SK-N-SH treated with all-trans-retinoic acid at 6 μM for 48 hours (cell line): ENCODE measurements around the gene SLC22A4.

Experiments
- ARNTL ChIP-seq: fragments of 450-650 bp; formaldehyde crosslinking; IDR thresholded peaks from 2 replicates; pipeline ENCODE4 v1.5.0; 2020; ENCODE audit warnings: low read depth, mild to moderate bottlenecking, moderate library complexity, borderline replicate concordance
- BACH2 ChIP-seq: fragments of 250-450 bp; sonication (Bioruptor Pico); IDR thresholded peaks from 2 replicates; pipeline ENCODE4 v1.9.0; 2021; ENCODE audit warnings: mild to moderate bottlenecking, borderline replicate concordance
- CREB5 ChIP-seq: fragments of 250-450 bp; sonication (Bioruptor Pico); IDR thresholded peaks from 2 replicates; pipeline ENCODE4 v1.5.1; 2020; ENCODE audit warnings: low read depth, mild to moderate bottlenecking, moderate library complexity
- ESRRG ChIP-seq: fragments of 250-450 bp; sonication (Bioruptor Pico); IDR thresholded peaks from 2 replicates; pipeline ENCODE4 v1.6.1; 2021; ENCODE audit warnings: mild to moderate bottlenecking
- ISL1 ChIP-seq: fragments of 250-450 bp; sonication (Bioruptor Pico); IDR thresholded peaks from 2 replicates; pipeline ENCODE4 v2.1.2; 2022; ENCODE audit warnings: mild to moderate bottlenecking, moderate library complexity
- PATZ1 ChIP-seq: fragments of 250-450 bp; sonication (Bioruptor Pico); IDR thresholded peaks from 2 replicates; pipeline ENCODE4 v1.8.0; 2020; ENCODE audit warnings: mild to moderate bottlenecking, moderate library complexity, borderline replicate concordance
- POU6F1 ChIP-seq: fragments of 250-450 bp; sonication (Bioruptor Pico); IDR thresholded peaks from 2 replicates; pipeline ENCODE4 v1.8.0; 2021; ENCODE audit warnings: low read depth, mild to moderate bottlenecking, moderate library complexity, borderline replicate concordance
- PPARA ChIP-seq: fragments of 250-450 bp; sonication (Bioruptor Pico); IDR thresholded peaks from 2 replicates; pipeline ENCODE4 v1.5.0; 2020; ENCODE audit warnings: mild to moderate bottlenecking, borderline replicate concordance
- RARB ChIP-seq: fragments of 250-450 bp; sonication (Bioruptor Pico); IDR thresholded peaks from 2 replicates; pipeline ENCODE4 v1.8.0; 2021; ENCODE audit warnings: mild to moderate bottlenecking, moderate library complexity
- TCF4 ChIP-seq: fragments of 250-450 bp; sonication (Bioruptor Pico); IDR thresholded peaks from 2 replicates; pipeline ENCODE4 v1.8.0; 2021; ENCODE audit warnings: mild to moderate bottlenecking, moderate library complexity, borderline replicate concordance
- ZNF70 ChIP-seq: fragments of 450-650 bp; formaldehyde crosslinking; IDR thresholded peaks from 2 replicates; pipeline ENCODE4 v1.5.0; 2020; ENCODE audit warnings: mild to moderate bottlenecking, moderate library complexity
- ZNF8 ChIP-seq: fragments of 450-650 bp; formaldehyde crosslinking; IDR thresholded peaks from 2 replicates; pipeline ENCODE4 v1.5.0; 2020; ENCODE audit warnings: mild to moderate bottlenecking, moderate library complexity

GRCh38 chr5:132251220-132251725 is 42.9 kb upstream of the SLC22A4 start:
- TF ChIP-seq ARNTL (CRISPR knock-in tag) (no peak), ISL1 (no peak), RARB (no peak), CREB5 (CRISPR knock-in tag) (no peak), TCF4 (no peak), BACH2 (CRISPR knock-in tag) (no peak), POU6F1 (CRISPR knock-in tag) (no peak), PPARA (no peak), ZNF8 (CRISPR knock-in tag) (no peak), PATZ1 (CRISPR knock-in tag) (no peak), ESRRG (CRISPR knock-in tag) (no peak), ZNF70 (CRISPR knock-in tag) (no peak)
